Eye (tissue), 1 donor: Measurements from ENCODE around the gene OSBPL9.
"Not testable (repeated sequence)": the region's sequence is repeated elsewhere in the genome, so short reads cannot be mapped to it uniquely, and the experiment has no call there.

ENCODE experiments used
- DNase-seq: peaks from one replicate; pipeline ENCODE4 v3.0.0-alpha.2; 2015

Gene OSBPL9

DNA sequence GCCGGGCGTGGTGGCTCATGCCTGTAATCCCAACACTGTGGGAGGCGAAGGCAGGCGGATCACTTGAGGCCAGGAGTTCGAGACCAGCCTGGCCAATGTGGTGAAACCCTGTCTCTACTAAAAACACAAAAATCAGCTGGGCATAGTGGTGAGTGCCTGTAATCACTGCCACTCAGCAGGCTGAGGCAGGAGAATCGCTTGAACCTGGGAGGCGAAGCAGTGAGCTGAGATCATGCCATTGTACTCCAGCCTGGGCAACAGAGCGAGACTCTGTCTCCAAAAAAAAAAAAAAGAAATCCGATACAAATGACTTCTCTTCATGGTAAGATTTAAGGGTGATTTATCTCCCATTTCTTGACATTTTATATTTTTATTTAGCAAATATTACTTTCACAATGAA, 202.1 kb downstream of the OSBPL9 start:
- not testable (repeated sequence) for DNase-seq

DNA sequence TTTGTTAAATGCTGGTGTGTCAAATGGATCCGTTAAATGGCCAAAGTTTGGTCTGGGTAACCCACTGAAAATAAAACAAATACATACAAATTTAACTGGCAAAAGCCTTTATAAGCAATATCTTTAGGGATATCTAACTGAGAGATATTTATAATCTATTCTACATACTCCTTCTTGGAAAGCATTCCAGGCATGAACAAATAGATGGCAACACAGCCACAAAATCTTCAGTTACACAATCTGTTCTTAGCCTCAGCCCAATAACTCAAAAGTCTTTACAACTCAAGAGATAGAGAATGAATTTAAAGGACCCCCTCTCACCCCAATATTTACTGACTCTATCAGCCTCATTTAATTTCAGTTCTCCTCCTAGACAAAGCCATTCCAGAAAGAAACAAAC, 202.9 kb downstream of the OSBPL9 start:
- DNase-seq: no peak

- no peak for DNase-seq
Observed at GRCh38 chr1:51829058-51829457, 212.2 kb downstream of the OSBPL9 start.

GRCh38 chr1:51833700-51834099, 216.8 kb downstream of the OSBPL9 start:
- no peak for DNase-seq

- DNase-seq: no peak
Observed at GRCh38 chr1:51837243-51837642, 220.4 kb downstream of the OSBPL9 start.
